ENCODE results near the gene GHR.

GHR gene

DNA sequence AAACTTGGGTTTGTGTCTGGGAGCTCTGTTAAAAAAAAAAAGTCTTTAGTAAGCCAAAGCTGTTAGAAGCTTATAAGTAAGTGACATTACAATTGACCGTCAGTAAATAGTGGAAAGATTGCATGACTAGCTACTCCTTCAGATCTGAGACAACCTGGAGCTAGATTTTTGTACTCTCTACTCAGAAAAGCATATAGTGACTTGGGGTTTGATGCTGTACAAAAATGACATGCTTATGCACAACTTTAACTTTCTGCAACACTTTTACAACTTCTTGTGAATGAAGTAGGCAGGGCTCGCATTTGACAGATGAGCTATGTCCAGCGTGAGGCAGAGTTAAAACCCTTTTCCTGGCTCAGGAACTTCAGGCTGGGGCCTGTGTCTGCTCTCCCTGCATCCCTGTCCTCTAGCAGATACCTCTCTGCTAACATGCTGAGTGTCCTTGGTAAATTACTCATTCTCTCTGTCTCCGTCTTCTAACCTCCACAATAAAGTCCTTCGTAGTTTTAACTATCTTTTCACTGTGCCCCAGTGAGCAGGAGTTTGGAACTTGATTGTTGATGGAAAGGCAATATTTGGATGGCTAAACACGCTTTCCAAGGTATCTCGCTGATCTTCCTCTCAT is 471 bp upstream of the GHR start:
- ATAC-seq (ENCODE audit: insufficient read depth, low read depth) (no peak), DNase-seq (no peak)
- Histone ChIP-seq H3K4me1 (ENCODE audit: insufficient read depth, low read length) (no peaks in the 10 kb centered on the region), H4K20me1 (ENCODE audit: insufficient read depth, low read length) (no peaks in the 10 kb centered on the region), H3K79me2 (ENCODE audit: insufficient read depth, low read length) (no peaks in the 10 kb centered on the region), H3K9ac (ENCODE audit: low read depth, low read length) (no peak overlapping the region), H3K9me3 (ENCODE audit: insufficient read depth, low read length, severe bottlenecking) (no peaks in the 10 kb centered on the region), H3K27me3 (ENCODE audit: insufficient read depth, low read length, poor library complexity) (no peaks in the 10 kb centered on the region), H3K36me3 (ENCODE audit: insufficient read depth, low read length) (no peaks in the 10 kb centered on the region), H3K27ac (ENCODE audit: low read length) (no peak overlapping the region), H2AFZ (ENCODE audit: low read depth, low read length) (no peak overlapping the region), H3K4me3 (ENCODE audit: low read depth in 1 of 2, low read length in 2 of 2) (no peak overlapping the region), H3K4me2 (ENCODE audit: insufficient read depth, low read length) (no peak overlapping the region)
- TF ChIP-seq, protein P1, sequence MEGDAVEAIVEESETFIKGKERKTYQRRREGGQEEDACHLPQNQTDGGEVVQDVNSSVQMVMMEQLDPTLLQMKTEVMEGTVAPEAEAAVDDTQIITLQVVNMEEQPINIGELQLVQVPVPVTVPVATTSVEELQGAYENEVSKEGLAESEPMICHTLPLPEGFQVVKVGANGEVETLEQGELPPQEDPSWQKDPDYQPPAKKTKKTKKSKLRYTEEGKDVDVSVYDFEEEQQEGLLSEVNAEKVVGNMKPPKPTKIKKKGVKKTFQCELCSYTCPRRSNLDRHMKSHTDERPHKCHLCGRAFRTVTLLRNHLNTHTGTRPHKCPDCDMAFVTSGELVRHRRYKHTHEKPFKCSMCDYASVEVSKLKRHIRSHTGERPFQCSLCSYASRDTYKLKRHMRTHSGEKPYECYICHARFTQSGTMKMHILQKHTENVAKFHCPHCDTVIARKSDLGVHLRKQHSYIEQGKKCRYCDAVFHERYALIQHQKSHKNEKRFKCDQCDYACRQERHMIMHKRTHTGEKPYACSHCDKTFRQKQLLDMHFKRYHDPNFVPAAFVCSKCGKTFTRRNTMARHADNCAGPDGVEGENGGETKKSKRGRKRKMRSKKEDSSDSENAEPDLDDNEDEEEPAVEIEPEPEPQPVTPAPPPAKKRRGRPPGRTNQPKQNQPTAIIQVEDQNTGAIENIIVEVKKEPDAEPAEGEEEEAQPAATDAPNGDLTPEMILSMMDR (IDR thresholded peaks at IDR 0.05; ENCODE audit: borderline replicate concordance, extremely low read depth, low read length, poor library complexity, severe bottlenecking), result no peak
- TF ChIP-seq EZH2 (IDR thresholded peaks at IDR 0.05; ENCODE audit: borderline replicate concordance, low read depth, low read length, severe bottlenecking), result no peak

DNA sequence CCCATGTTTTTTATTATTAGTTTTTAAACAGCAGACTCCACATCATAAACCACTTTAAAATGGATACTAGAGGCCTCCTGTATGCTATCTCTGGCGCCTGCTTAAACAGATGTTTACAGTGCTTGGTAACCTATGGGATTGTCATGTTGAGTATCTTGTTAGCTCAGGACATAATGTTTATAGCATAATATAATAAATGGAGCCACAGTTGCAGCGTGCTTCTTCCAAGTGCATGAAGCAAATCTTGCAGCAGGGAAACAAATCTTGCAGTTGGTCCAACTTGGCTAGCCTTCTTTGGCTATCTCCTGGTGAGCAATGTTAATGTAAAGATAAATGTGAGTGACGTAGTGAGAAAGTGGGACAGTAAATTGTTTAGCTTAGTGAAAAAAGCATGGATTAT is 2.8 kb downstream of the GHR start:
- Histone ChIP-seq H3K27me3 (ENCODE audit: insufficient read depth, low read length, poor library complexity) (no peaks in the 10 kb centered on the region), H3K9ac (ENCODE audit: low read depth, low read length) (no peak overlapping the region), H3K27ac (ENCODE audit: low read length) (no peak overlapping the region), H3K79me2 (ENCODE audit: insufficient read depth, low read length) (no peaks in the 10 kb centered on the region), H3K36me3 (ENCODE audit: insufficient read depth, low read length) (no peaks in the 10 kb centered on the region), H2AFZ (ENCODE audit: low read depth, low read length) (no peak overlapping the region), H4K20me1 (ENCODE audit: insufficient read depth, low read length) (no peaks in the 10 kb centered on the region), H3K4me1 (ENCODE audit: insufficient read depth, low read length) (no peaks in the 10 kb centered on the region), H3K4me3 (ENCODE audit: low read depth in 1 of 2, low read length in 2 of 2) (no peak overlapping the region), H3K9me3 (ENCODE audit: insufficient read depth, low read length, severe bottlenecking) (no peaks in the 10 kb centered on the region), H3K4me2 (ENCODE audit: insufficient read depth, low read length) (no peak overlapping the region)
- DNase-seq (no peak), ATAC-seq (ENCODE audit: insufficient read depth, low read depth) (no peak)
- TF ChIP-seq, protein P1 (IDR thresholded peaks at IDR 0.05; ENCODE audit: borderline replicate concordance, extremely low read depth, low read length, poor library complexity, severe bottlenecking), result no peak

DNA sequence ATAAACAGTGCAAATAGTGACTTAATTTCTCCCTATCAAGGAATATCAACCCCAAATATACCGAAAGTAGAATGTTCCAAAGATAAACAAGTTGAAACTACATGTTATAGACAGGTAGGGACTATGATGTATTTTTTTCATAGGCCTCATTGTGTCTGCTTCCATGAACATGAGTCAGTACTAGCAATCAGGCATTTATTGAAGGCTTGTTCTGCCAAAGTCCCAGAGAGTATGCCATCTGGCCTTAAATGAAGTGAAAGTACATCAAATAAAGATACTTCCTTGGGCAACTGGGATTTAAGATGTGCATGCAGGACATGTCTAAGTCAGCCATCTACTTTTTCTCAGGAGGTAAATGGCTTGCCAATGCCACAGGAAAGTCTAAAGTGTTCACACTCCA is 6.5 kb downstream of the GHR start:
- TF ChIP-seq, protein P1 (IDR thresholded peaks at IDR 0.05; ENCODE audit: borderline replicate concordance, extremely low read depth, low read length, poor library complexity, severe bottlenecking), result no peak
- no peak for TF ChIP-seq EZH2 (IDR thresholded peaks at IDR 0.05; ENCODE audit: borderline replicate concordance, low read depth, low read length, severe bottlenecking)
- ATAC-seq (ENCODE audit: insufficient read depth, low read depth) (no peak), DNase-seq (no peak)
- Histone ChIP-seq H3K79me2 (ENCODE audit: insufficient read depth, low read length) (no peaks in the 10 kb centered on the region), H3K4me2 (ENCODE audit: insufficient read depth, low read length) (no peak overlapping the region), H3K27ac (ENCODE audit: low read length) (no peak overlapping the region), H3K36me3 (ENCODE audit: insufficient read depth, low read length) (no peaks in the 10 kb centered on the region), H3K27me3 (ENCODE audit: insufficient read depth, low read length, poor library complexity) (no peaks in the 10 kb centered on the region), H2AFZ (ENCODE audit: low read depth, low read length) (no peak overlapping the region), H3K4me1 (ENCODE audit: insufficient read depth, low read length) (no peaks in the 10 kb centered on the region), H4K20me1 (ENCODE audit: insufficient read depth, low read length) (no peaks in the 10 kb centered on the region), H3K9ac (ENCODE audit: low read depth, low read length) (no peak overlapping the region), H3K4me3 (ENCODE audit: low read depth in 1 of 2, low read length in 2 of 2) (no peak overlapping the region), H3K9me3 (ENCODE audit: insufficient read depth, low read length, severe bottlenecking) (no peaks in the 10 kb centered on the region)

Measured in DND-41 (cell line).